Smooth muscle cell (in vitro differentiated cells): Measurements from ENCODE around the gene TNIK. TPM values are rescaled to one million over a fixed set of nuclear protein-coding genes. Genes with fewer than 3 reads are reported as not detected.

ENCODE experiments used
- DNase-seq: peaks from one replicate; lab custom pipeline; 2025; ENCODE audit not compliant: unreplicated experiment; lab: John Stamatoyannopoulos, UW
- H2AFZ ChIP-seq: fragments of 200-600 bp; sonication (generic); 2 replicates; pipeline ENCODE4 v1.6.0; 2016; ENCODE audit warnings: antibody characterized with exemption, low read depth, mild to moderate bottlenecking
- H3F3A ChIP-seq: fragments of 200-600 bp; sonication (generic); 2 replicates; pipeline ENCODE4 v1.6.0; 2017; ENCODE audit warnings: antibody characterized with exemption, low read depth
- H3K27ac ChIP-seq: fragments of 200-600 bp; sonication (generic); 2 replicates; pipeline ENCODE4 v1.5.1; 2016; ENCODE audit warnings: low read depth, mild to moderate bottlenecking
- H3K27me3 ChIP-seq: fragments of 200-600 bp; sonication (generic); 2 replicates; pipeline ENCODE4 v1.6.1; 2016; ENCODE audit warnings: low read depth, mild to moderate bottlenecking
- H3K36me3 ChIP-seq: fragments of 200-600 bp; sonication (generic); 2 replicates; pipeline ENCODE4 v1.5.1; 2016; ENCODE audit warnings: low read depth
- H3K4me1 ChIP-seq: fragments of 200-600 bp; sonication (generic); 2 replicates; pipeline ENCODE4 v1.5.1; 2016; ENCODE audit warnings: low read depth
- H3K4me2 ChIP-seq: fragments of 200-600 bp; sonication (generic); 2 replicates; pipeline ENCODE4 v1.6.0; 2016; ENCODE audit warnings: mild to moderate bottlenecking
- H3K4me3 ChIP-seq: fragments of 200-600 bp; sonication (generic); 2 replicates; pipeline ENCODE4 v1.5.1; 2016; ENCODE audit warnings: mild to moderate bottlenecking
- H3K79me2 ChIP-seq: fragments of 200-600 bp; sonication (generic); 2 replicates; pipeline ENCODE4 v1.6.0; 2016; ENCODE audit warnings: low read depth, mild to moderate bottlenecking
- H3K9ac ChIP-seq: fragments of 200-600 bp; sonication (generic); 2 replicates; pipeline ENCODE4 v1.6.0; 2016; ENCODE audit warnings: low read depth
- H3K9me3 ChIP-seq: fragments of 200-600 bp; sonication (generic); replicated peaks from 2 replicates; pipeline ENCODE4 v1.5.1; 2016; ENCODE audit warnings: low read depth
- H4K20me1 ChIP-seq: fragments of 200-600 bp; sonication (generic); 2 replicates; pipeline ENCODE4 v1.6.0; 2016; ENCODE audit warnings: low read depth
- CTCF ChIP-seq: fragments of 200-600 bp; sonication (generic); IDR thresholded peaks from 2 replicates; pipeline ENCODE4 v1.5.1; 2017; ENCODE audit warnings: borderline replicate concordance, mild to moderate bottlenecking, antibody characterized with exemption; ENCODE audit not compliant: insufficient read depth, poor library complexity, severe bottlenecking
- WGBS: methylation state at CpG from one replicate; pipeline ENCODE4 v1.1.7; 2016; ENCODE audit warnings: low lambda C conversion rate; 5-methylcytosine and 5-hydroxymethylcytosine counted together
- polyA plus RNA-seq: library from polyadenylated mRNA; unstranded; fragments of >200 nt; fragmentation: Nextera tagmentation; extraction: Ambion mirVana; gene quantifications from 2 replicates; pipeline ENCODE4 v1.2.1, GENCODE V29; 2016
- total RNA-seq: library from RNA; depleted of rRNA; stranded (reverse); fragments of >200 nt; gene quantifications from 2 replicates; pipeline ENCODE4 v1.2.3, GENCODE V29; 2014

TNIK gene
- total and polyA plus RNA-seq, 2 experiments from 2014 or later: 10.4 to 12.5 TPM

DNA sequence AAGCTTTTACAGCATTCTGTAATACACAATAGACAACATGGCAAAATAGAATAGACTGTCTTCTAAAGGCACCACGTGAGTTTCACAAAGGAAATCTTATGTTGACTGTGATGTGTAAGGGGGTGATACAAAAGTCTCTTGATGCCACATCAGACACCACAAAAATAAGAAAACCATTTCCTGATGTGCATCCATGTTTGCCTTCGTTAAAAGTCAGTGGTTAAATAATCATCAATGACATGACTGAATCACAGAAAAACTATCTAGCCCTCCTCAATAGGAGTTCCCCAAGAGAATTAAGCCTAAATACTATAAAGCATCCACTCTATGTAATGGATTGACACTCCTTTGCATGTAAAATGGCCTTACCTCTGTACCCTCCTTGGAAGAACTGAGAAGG, 235.0 kb downstream of the TNIK start:
- Histone ChIP-seq H3K9me3 (no peaks in the 10 kb centered on the region), H3F3A (no peaks in the 10 kb centered on the region), H3K79me2 (no peaks in the 10 kb centered on the region), H3K9ac (no peak overlapping the region), H3K4me3 (no peak overlapping the region), H3K36me3 (no peaks in the 10 kb centered on the region), H3K27me3 (no peaks in the 10 kb centered on the region), H4K20me1 (no peaks in the 10 kb centered on the region), H3K27ac (no peak overlapping the region), H2AFZ (no peak overlapping the region), H3K4me2 (no peak overlapping the region), H3K4me1 (no peaks in the 10 kb centered on the region)
- no peak for DNase-seq
- no peak for TF ChIP-seq CTCF
- 94% methylated on average over 2 of the region's 2 CpGs for WGBS

- no peaks in the 10 kb centered on the region for H4K20me1 ChIP-seq
- H3K9ac ChIP-seq: no peak overlapping the region
- H3K27me3 ChIP-seq: no peaks in the 10 kb centered on the region
- no peaks in the 10 kb centered on the region for H3F3A ChIP-seq
- H3K36me3 ChIP-seq: no peaks in the 10 kb centered on the region
- no peaks in the 10 kb centered on the region for H3K4me1 ChIP-seq
- no peaks in the 10 kb centered on the region for H3K79me2 ChIP-seq
- no peak for DNase-seq
- H3K4me2 ChIP-seq: no peak overlapping the region
- no peak for TF ChIP-seq CTCF
- H3K27ac ChIP-seq: no peak overlapping the region
- H3K4me3 ChIP-seq: no peak overlapping the region
- no peaks in the 10 kb centered on the region for H3K9me3 ChIP-seq
- no peak overlapping the region for H2AFZ ChIP-seq
- 88% methylated on average over 1 of the region's 1 CpG for WGBS
Measured at GRCh38 chr3:171223396-171223795, 236.8 kb downstream of the TNIK start.

DNA sequence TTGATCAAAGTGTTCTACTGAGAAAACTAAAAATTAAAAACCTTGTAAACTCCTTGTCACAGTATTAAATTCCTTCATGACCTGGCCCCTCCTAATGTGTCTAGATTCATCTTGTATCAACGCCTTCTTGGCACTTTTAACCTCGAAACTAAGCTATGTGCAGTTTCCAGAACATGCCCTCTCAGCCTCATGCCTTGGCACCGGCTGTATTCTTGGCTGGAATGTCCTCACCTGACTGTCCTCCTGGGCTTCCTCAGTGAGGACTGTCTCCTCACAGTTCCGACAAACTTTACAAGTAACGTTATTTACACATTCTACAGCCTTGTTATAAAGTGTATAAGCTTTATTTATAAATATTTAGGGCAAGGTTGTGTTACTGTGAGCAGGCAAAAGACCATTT, 237.2 kb downstream of the TNIK start:
- TF ChIP-seq CTCF: no peak
- no peaks in the 10 kb centered on the region for H4K20me1 ChIP-seq
- H3K27me3 ChIP-seq: no peaks in the 10 kb centered on the region
- 93% methylated on average over 5 of the region's 5 CpGs for WGBS
- no peak overlapping the region for H2AFZ ChIP-seq
- no peak overlapping the region for H3K9ac ChIP-seq
- H3K4me1 ChIP-seq: no peaks in the 10 kb centered on the region
- H3K79me2 ChIP-seq: no peaks in the 10 kb centered on the region
- no peaks in the 10 kb centered on the region for H3K36me3 ChIP-seq
- H3K4me3 ChIP-seq: no peak overlapping the region
- DNase-seq: no peak
- H3K9me3 ChIP-seq: no peaks in the 10 kb centered on the region
- no peaks in the 10 kb centered on the region for H3F3A ChIP-seq
- H3K27ac ChIP-seq: no peak overlapping the region
- H3K4me2 ChIP-seq: no peak overlapping the region

- no peaks in the 10 kb centered on the region for H3K36me3 ChIP-seq
- H3K9me3 ChIP-seq: no peaks in the 10 kb centered on the region
- no peaks in the 10 kb centered on the region for H3F3A ChIP-seq
- H3K9ac ChIP-seq: no peak overlapping the region
- H3K27ac ChIP-seq: no peak overlapping the region
- no peak overlapping the region for H2AFZ ChIP-seq
- H4K20me1 ChIP-seq: no peaks in the 10 kb centered on the region
- no peaks in the 10 kb centered on the region for H3K79me2 ChIP-seq
- no peak for TF ChIP-seq CTCF
- no peak for DNase-seq
- no peak overlapping the region for H3K4me3 ChIP-seq
- WGBS: 98% methylated on average over 2 of the region's 2 CpGs
- H3K27me3 ChIP-seq: no peaks in the 10 kb centered on the region
- H3K4me1 ChIP-seq: no peaks in the 10 kb centered on the region
- H3K4me2 ChIP-seq: no peak overlapping the region
Measured at GRCh38 chr3:171221597-171221996, 238.6 kb downstream of the TNIK start.
